SIG-M5 treated with dmso at 0.1 percent for 504 hours (cell line): ENCODE results near the gene ANKRD2.
"Not testable (repeated sequence)": the region's sequence is repeated elsewhere in the genome, so short reads cannot be mapped to it uniquely, and the experiment has no call there.

Experiments
- DNase-seq: peaks from one replicate; lab custom pipeline; 2025; ENCODE audit not compliant: unreplicated experiment; lab: John Stamatoyannopoulos, UW

Gene ANKRD2

GRCh38 chr10:97570789-97571471 lies 1.6 kb upstream of the ANKRD2 start:
- DNase-seq = no peak

DNA sequence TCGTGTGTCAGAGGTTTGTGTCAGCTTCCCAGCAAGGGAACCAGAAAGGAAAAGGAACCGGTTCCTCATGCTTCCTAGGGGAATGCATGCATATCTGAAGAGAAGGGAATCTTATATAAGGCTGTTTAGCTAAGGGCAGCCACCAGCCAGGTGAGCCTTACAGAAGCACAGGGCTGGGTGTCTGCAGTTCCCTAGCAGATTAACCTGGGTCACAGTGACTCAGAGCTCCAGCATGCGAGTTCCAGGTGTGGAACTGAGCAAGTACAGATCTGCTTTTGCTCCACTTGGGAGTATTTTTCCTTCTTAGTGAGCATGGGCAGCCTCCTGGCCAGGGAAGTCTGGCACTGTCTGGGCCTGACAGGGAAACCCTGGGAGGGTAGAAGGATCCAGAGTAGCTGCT lies 957 bp upstream of the ANKRD2 start:
- DNase-seq = peak; percentile 45

- DNase-seq = no peak
Observed at GRCh38 chr10:97573021-97573420, 442 bp downstream of the ANKRD2 start.

DNA sequence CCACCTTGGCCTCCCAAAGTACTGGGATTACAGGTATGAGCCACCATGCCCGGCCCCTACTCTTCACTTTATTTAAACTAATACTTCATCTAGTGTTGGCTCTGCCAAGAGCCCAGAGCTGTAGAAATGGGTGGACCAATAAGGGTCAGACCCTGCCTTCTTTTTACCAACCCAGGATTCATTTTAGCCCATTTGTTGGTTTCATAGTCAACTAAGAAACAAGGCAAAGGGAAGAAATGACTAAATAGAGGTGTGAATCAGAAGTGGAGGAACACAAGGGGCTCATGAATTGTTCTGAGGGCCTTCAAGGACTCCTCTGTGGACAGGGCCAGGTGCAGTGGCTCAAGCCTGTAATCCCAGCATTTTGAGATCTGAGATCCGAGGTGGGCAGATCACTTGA lies 1.1 kb downstream of the ANKRD2 start:
- no peak for DNase-seq

DNA sequence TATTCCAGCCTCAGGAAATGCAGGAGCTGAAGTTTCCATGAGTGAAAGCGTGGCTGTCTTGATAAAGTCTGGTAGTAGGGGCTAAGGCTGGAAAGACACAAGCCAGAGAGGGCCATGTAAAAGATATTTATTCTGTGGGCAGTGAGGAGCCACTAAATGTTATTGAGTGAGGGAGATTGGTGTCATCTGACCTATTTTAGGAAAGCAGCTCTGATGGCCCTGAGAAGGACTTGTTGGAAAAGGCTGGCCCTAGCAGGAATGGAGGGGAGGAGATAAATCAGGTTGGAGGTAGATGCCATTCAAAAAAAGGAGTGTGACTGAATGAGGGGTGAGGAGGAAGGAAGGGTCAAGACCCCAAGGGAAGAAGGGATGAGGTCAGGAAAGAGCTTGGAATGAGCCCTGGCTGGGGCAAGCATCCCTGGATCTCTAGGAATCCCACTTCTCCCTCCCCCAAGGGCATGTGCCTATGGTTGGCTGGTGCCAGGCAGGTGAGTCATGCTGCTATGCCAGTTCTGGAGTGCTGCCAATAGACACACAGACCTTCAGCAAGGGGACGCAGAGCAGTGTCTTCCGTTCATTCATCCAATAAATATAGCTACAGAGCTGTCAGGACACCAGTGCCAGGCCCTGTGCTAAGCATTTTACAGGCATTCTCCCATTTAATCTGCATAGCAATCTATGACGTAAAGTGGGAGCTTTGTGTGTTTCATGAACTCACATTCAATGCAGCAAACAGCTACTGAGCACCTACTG lies 2.0 kb downstream of the ANKRD2 start:
- peak; percentile 41 for DNase-seq

DNA sequence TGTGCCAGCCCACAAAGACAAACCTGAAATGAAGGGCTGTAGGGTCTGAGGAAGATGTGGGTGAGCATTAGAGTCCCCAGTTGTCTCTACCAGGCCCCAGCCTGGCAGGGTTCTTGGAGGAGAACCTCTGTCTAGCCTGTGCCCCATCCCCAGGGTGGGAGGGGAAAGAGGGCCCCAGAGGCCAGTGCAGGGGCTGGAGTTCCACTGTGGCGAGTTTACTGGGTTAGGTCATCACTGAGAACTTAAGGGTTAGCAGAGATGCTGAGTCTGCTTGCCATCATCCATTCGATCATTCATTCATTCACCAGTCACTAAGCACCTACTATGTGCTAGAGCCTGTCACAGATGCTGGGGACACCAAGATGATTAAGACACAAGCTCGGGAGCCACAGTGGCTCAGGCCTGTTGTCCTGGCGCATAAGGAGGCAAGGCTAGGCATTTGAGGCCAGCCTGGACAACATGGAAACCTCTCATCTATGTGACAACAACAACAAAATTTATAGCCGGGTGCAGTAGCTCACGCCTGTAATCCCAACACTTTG lies 2.6 kb downstream of the ANKRD2 start:
- DNase-seq = no peak

DNA sequence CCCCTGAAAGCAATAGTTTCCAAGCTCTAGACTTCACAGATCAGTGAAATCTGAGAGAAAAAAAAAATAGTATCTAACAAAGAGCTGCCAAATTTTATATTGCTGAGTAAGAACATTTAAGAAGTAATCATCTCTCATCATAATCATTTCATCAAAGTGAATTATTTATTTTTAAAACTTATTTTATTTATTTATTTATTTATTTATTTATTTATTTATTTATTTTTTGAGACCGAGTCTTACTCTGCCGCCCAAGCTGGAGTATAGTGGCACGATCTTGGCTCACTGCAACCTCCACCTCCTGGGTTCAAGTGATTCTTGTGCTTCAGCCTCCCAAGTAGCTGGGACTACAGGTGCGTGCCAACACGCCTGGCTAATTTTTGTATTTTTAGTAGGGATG lies 3.9 kb downstream of the ANKRD2 start:
- DNase-seq = not testable (repeated sequence)

- no peak for DNase-seq
Observed at GRCh38 chr10:97577701-97578100, 5.1 kb downstream of the ANKRD2 start.

DNA sequence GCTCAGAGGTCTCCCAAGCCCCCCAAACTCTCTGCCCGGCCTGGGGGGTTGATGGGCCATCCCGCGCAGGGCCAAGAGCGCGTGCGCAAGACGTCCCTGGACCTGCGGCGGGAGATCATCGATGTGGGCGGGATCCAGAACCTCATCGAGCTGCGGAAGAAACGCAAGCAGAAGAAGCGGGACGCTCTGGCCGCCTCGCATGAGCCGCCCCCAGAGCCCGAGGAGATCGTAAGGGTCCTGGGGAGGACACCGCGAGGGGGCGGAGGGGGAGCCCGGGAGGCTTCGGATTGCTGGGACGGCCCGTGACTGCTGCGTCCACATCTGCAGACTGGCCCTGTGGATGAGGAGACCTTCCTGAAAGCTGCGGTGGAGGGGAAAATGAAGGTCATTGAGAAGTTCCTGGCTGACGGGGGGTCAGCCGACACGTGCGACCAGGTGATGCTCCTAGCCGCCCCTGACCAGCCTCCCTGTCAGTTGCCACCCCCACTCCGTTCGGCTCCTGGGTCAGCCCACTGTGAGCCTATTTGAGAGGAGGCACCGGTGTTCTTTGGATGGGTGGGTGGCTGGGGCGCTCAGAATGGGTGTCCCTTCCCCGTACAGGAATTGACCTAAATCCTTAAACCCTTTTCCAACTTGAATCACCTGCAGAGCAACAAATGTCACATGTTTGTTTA lies 5.7 kb downstream of the ANKRD2 start:
- no peak for DNase-seq

DNA sequence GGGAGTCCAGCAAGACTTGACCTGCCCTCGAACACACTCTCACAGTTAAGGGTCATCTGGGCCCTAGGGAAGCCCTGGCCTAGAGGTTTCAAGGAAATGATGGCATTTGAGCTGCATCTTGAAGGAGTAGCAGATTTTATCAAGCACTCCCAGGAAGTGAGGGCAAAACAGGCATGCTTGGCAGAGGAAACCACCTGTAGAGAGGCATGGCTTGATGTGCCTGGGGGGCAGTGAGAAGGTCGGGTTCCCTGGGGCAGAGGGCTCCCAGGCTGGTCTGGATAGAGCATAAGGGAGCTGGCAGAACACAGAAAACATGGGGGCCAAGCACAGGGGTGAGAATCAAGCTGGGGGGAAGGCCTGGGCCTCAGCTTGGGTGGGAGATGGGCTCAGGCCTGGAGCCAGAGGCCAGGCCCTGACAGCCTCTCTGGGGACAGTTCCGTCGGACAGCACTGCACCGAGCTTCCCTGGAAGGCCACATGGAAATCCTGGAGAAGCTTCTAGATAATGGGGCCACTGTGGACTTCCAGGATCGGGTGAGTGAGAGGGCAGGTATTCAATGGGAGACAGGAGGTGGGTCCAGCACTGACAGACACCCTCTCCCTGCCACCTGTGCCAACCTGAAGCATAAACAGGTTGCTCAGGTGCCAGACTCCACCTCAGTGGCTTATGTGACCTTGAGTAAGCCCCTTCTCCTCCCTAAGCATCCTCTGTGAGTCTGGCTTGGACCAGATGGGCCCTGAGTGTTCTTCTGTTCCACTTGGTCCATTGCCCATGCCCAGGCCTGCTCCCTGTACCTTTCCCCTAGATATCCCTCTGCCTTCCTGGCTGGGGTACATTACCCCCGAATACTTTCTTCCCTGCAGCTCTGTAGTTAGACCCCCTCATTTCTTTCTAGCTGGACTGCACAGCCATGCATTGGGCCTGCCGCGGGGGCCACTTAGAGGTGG lies 8.1 kb downstream of the ANKRD2 start:
- no peak for DNase-seq

DNA sequence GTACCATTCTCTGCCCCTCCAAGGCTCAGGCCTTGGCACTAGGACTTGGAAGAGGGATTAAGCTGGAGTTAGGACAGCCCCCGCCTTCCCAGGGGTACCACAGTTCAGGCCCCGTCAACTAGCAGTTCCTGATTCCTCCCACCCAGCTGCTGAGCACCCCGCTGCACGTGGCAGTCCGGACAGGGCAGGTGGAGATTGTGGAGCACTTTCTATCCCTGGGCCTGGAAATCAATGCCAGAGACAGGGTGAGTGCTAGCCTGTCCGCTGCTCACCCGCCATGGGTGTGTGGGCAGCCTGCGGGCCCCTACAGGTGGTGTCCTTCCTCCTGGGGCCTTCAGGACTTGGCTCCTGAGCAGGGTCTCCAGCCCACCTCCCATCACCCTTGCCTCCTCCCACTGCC lies 9.6 kb downstream of the ANKRD2 start:
- no peak for DNase-seq

DNA sequence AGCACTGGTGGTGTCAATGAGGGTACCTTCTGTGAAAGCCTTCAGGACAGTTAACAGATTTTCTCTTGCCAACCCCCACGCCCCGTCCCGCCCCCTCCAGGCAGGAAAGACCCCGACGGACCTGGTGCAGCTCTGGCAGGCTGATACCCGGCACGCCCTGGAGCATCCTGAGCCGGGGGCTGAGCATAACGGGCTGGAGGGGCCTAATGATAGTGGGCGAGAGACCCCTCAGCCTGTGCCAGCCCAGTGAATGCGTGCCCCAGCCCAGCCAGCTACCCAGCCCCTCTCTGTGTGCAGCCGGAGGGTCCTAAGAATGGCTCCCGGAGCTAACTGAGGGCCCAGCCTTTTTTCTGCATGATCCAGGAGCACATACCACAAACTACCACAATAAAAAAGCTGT lies 10.9 kb downstream of the ANKRD2 start:
- DNase-seq = no peak

DNA sequence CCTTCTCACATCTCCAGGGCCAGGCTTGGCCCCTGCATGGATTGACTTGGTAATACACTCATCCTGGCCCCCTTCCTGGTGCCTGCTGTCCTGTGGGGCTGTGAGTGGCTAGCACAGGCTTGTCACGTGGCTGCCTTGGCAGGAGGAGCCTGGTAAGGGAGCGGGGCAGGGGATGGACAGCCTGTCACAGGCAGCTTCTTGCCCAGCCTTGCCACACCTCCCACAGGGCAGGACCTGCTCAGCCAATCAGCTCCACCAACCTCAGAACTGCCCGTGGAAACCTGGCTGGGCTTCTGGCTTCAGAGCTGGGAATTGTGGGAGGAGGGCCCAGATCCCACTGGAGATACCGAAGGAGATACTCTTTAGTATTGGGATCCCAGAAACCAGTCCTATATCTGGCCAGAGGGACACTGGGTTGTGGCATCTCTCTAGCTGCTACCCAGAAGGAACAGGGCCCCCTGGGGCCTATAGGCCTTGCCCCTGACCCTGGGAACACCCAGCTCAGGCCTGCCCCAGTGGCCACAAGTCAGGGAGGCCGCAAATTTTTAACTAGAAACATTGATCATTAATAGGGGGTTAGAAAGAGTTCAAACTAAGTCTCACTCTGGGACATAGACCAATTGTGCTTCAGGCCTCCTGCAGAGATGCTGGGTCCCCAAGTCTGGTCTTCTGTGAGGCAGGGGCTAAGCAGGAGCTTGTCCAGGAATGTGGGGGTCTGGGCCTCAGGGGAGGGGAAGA lies 11.7 kb downstream of the ANKRD2 start, which contains the start of gene HOGA1:
TSS of gene HOGA1 (plus strand) at position 330 of the 738 bp plus-strand sequence. CDS start at position 645, 315 bp downstream.
- no peak for DNase-seq

DNA sequence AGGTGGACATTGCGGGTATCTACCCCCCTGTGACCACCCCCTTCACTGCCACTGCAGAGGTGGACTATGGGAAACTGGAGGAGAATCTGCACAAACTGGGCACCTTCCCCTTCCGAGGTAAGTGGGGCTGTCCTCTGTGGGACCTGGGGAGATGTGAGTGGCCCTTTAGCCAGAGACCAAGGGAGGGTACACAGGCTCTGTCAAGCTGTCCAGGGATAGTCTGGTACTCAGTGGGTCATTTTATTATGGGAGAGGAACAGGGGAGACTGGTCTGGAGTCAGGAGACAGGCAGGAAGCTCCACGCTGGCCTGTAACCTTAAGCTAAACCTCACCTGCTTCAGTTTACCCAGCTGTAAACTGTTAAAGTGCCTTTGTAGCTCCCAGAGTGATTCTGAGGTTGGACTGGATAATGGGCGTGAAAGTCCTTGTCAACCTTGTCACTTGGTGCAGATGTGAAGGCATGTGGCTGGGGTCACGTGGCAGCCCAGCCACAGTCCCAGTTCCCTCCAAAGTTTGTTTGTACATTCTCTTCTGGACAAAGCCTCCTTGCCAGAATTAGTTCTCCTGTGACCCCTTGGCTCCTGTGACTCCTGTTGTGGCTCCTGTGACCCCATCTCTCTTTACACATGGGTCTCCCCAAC lies 12.3 kb downstream of the ANKRD2 start:
- no peak for DNase-seq

DNA sequence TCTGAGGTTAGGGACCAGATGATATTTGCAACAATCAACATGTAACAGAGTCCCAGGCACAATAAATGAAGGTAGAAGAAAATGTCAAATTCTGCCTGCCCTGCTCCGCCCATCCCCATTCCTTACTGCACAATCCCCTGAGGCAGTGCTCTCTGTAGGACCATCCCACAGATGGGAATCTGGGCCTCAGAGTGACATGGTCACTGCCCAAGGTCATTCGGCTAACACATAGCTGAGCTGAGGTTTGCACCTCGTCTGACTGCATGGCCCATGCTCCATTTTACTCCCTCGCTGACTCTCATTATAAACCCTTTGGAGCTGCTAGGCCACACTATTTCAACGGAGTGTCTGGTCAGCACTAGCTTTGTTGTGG lies 12.8 kb downstream of the ANKRD2 start:
- DNase-seq = no peak

DNA sequence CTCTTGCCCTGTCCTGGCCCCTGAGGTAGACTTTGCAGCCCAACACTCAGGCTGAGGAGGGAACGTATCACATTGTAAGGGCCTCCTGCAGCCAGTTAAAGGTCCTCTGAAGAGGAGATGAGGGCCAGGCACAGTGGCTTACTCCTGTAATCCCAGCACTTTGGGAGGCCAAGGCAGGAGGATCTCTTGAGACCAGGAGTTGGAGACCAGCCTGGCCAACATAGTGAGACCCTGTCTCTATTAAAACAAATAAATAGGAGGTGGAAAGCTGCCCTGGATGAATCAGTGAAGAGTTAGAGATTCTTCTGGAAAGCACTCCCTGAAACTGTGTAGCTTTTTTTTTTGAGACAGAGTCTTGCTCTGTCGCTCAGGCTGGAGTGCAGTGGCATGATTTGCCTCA lies 14.6 kb downstream of the ANKRD2 start:
- DNase-seq = no peak

GRCh38 chr10:97589479-97589878 lies 16.9 kb downstream of the ANKRD2 start, which contains the start of gene C10orf62:
Gene C10orf62, plus strand, starts transcription at chr10:97589721. Its CDS starts 177 bp downstream, at chr10:97589898.
- no peak for DNase-seq

GRCh38 chr10:97590082-97590747 lies 17.6 kb downstream of the ANKRD2 start:
- no peak for DNase-seq
